ENCODE measurements around the gene LMAN2. TPM values are rescaled to one million over a fixed set of nuclear protein-coding genes. Genes with fewer than 3 reads are reported as not detected.

The LMAN2 gene
- total and polyA plus RNA-seq, 2 experiments from 2014 or later = 163 to 261 TPM

GRCh38 chr5:177367981-177368868, 16.8 kb upstream of the LMAN2 start:
- Histone ChIP-seq H3K9me3 (ENCODE audit: low read depth) (no peaks in the 10 kb centered on the region), H3K4me3 (no peak overlapping the region), H3K27me3 (no peaks in the 10 kb centered on the region), H3K4me1 (ENCODE audit: low read depth) (peaks cover 35% of the 10 kb centered on the region), H3K36me3 (no peaks in the 10 kb centered on the region), H3K27ac (no peak overlapping the region)
- DNase-seq (ENCODE audit: low read depth in 1 of 2, low spot score in 1 of 2) = no peak
- TF ChIP-seq CTCF (IDR thresholded peaks at IDR 0.05; ENCODE audit: low read depth, low read length) = no peak

- Histone ChIP-seq H3K4me1 (ENCODE audit: low read depth) (peaks cover 37% of the 10 kb centered on the region), H3K27me3 (no peaks in the 10 kb centered on the region), H3K9me3 (ENCODE audit: low read depth) (no peaks in the 10 kb centered on the region), H3K36me3 (no peaks in the 10 kb centered on the region), H3K27ac (peak overlapping the region; percentile 95), H3K4me3 (peak overlapping the region; percentile 30)
- peak; percentile 25 for TF ChIP-seq CTCF (IDR thresholded peaks at IDR 0.05; ENCODE audit: low read depth, low read length)
- no peak for DNase-seq (ENCODE audit: low read depth in 1 of 2, low spot score in 1 of 2)
These were observed 15.9 kb upstream of the LMAN2 start for GRCh38 chr5:177367323-177367848.

- H3K27me3 ChIP-seq = no peaks in the 10 kb centered on the region
- H3K4me3 ChIP-seq = peak overlapping the region; percentile 30
- peak; percentile 92 to 94 for DNase-seq (ENCODE audit: low read depth in 1 of 2, low spot score in 1 of 2)
- no peaks in the 10 kb centered on the region for H3K9me3 ChIP-seq (ENCODE audit: low read depth)
- TF ChIP-seq CTCF (IDR thresholded peaks at IDR 0.05; ENCODE audit: low read depth, low read length) = no peak
- H3K27ac ChIP-seq = peak overlapping the region; percentile 95
- H3K4me1 ChIP-seq (ENCODE audit: low read depth) = peaks cover 41% of the 10 kb centered on the region
- H3K36me3 ChIP-seq = no peaks in the 10 kb centered on the region
These were observed 15.3 kb upstream of the LMAN2 start for GRCh38 chr5:177366528-177367322.

- DNase-seq (ENCODE audit: low read depth in 1 of 2, low spot score in 1 of 2) = no peak
- no peaks in the 10 kb centered on the region for H3K27me3 ChIP-seq
- H3K36me3 ChIP-seq = no peaks in the 10 kb centered on the region
- H3K27ac ChIP-seq = peak overlapping the region; percentile 95
- no peak overlapping the region for H3K4me3 ChIP-seq
- H3K4me1 ChIP-seq (ENCODE audit: low read depth) = peaks cover 36% of the 10 kb centered on the region
- TF ChIP-seq CTCF (IDR thresholded peaks at IDR 0.05; ENCODE audit: low read depth, low read length) = no peak
- H3K9me3 ChIP-seq (ENCODE audit: low read depth) = no peaks in the 10 kb centered on the region
These were observed 14.5 kb upstream of the LMAN2 start for GRCh38 chr5:177365845-177366527.
